ENCODE results near the gene CNOT10. TPM values are rescaled to one million over a fixed set of nuclear protein-coding genes. Genes with fewer than 3 reads are reported as not detected.
A peak's percentile ranks its signal among the peaks of the same experiment; 100 is the strongest.

CNOT10 gene
- total RNA-seq, 1 donor from 2014 or later: 52.4 TPM

DNA sequence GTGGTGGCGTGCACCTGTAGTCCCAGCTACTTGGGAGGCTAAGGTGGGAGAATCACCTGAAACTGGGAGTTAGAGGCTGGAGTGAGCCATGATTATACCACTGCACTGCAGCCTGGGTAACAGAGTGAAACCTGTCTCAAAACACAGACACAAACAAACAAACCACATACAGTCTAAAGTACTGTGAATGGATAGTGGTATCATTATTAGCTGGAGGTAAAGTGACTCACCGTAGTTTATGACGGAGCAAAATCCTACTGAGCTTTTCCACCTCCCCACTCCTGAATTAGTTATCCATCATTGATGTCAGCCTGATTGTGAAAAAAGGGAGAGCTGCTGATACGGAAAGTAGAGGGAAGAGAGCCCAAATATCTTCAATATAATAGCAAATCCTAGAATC is 3.2 kb upstream of the CNOT10 start:
- H3K4me3 ChIP-seq (ENCODE audit: low read depth, low read length): no peak overlapping the region
- no peak for DNase-seq (ENCODE audit: low read depth)
- no peak for TF ChIP-seq CTCF (conservative IDR thresholded peaks at IDR 0.05; ENCODE audit: low read depth, low read length)

GRCh38 chr3:32684029-32684799 is 774 bp upstream of the CNOT10 start:
- no peak for DNase-seq (ENCODE audit: low read depth)
- TF ChIP-seq CTCF (conservative IDR thresholded peaks at IDR 0.05; ENCODE audit: low read depth, low read length): no peak
- H3K4me3 ChIP-seq (ENCODE audit: low read depth, low read length): peak overlapping the region; percentile 87

DNA sequence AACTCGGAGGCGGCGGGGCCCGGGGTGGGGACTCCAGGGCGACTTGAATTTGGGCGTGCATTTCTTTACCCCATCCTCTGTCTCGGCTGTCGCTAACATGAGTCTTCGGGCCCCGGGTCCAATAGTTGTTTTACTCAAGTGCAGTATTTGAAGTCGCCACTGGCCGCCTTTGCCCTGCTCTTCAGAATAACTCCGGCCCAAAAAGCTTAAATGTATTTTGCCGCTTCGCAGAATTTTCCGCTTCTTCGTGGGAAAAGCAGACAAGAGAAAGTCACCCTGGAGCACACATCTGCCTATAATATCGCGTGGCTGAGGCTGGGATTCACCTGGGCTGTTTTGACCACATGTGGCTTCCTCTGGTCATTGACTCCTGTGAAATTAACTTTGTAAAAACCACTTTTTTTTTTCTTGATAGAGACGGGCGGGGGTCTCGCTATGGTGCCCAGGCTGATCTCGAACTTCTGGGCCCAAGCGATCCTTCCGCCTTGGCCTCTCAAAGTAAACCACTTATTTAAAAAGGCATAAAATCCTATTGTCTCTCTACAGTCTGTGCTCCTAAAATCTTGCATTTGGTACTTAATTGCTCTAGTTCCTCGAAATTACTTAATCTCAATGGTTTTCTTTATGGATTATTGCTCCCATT is 676 bp downstream of the CNOT10 start:
- DNase-seq (ENCODE audit: low read depth): no peak
- no peak for TF ChIP-seq CTCF (conservative IDR thresholded peaks at IDR 0.05; ENCODE audit: low read depth, low read length)

DNA sequence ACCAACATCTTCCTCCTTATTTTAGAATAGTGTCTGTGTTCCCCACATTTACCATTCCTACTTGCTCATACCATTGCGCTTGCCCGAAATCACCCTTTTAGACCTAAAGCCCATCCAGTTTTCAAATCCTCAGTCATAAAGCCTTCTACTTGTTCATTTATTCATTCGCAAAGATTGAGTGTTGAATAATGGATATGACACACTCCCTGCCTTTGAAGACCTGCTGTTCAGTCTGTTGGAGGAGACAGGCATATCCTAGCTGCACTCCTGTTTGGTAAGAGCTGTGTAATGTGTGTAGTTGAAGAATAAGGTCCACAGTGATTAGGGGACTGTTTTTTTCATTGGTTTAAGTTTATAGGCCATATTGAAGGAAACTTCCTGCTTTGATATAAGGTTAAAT is 1.7 kb downstream of the CNOT10 start:
- no peak for TF ChIP-seq CTCF (conservative IDR thresholded peaks at IDR 0.05; ENCODE audit: low read depth, low read length)
- DNase-seq (ENCODE audit: low read depth): no peak
- peak overlapping the region; percentile 87 for H3K4me3 ChIP-seq (ENCODE audit: low read depth, low read length)

More for the DNA sequence above, 676 bp downstream of the CNOT10 start:
- peak overlapping the region; percentile 87 for H3K4me3 ChIP-seq (ENCODE audit: low read depth, low read length)

GRCh38 chr3:32691847-32692246 is 6.9 kb downstream of the CNOT10 start:
- TF ChIP-seq CTCF (conservative IDR thresholded peaks at IDR 0.05; ENCODE audit: low read depth, low read length): no peak

DNA sequence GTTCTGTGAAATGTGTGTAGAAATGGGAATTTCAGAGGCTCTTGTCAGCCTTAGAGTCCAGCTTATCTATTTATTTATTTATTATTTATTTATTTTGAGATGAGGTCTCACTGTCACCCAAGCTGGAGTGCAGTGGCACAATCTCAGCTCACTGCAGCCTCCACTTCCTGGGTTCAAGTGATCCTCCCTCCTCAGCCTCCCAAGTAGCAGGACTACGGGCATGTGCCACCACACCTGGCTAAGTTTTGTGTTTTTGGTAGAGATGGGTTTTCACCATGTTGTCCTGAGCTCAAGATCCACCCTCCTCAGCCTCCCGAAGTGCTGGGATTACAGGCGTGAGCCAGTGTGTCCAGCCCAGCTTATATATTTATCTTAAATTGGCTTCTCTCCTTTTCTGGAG is 11.5 kb downstream of the CNOT10 start:
- no peak for TF ChIP-seq CTCF (conservative IDR thresholded peaks at IDR 0.05; ENCODE audit: low read depth, low read length)
- DNase-seq (ENCODE audit: low read depth): no peak
- no peak overlapping the region for H3K4me3 ChIP-seq (ENCODE audit: low read depth, low read length)

More at GRCh38 chr3:32691847-32692246, 6.9 kb downstream of the CNOT10 start:
- H3K4me3 ChIP-seq (ENCODE audit: low read depth, low read length): no peak overlapping the region
- DNase-seq (ENCODE audit: low read depth): no peak

All from epithelial cell of proximal tubule (primary cell).